Measurements from ENCODE around the gene CMTM8.

DNA sequence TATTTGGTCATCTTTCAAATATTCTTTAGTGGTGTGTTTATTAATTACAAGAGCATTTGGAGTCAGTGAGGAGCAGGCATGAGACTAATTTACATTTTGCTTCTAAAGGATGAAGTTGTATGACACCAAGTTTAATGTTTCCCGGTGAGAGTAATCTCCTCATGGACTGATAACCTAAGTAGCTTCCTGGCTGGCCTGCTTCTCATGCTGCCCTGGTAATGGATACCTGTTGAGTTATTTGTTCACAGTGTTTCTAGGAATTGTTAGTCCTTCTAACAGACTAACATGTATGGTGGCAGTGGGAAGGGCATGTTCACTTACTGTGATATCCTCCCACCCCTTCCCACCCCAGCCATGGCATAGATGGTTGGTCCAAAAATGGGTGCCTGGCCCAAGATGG lies 83.8 kb downstream of the CMTM8 start:
- TF ChIP-seq, protein P1, sequence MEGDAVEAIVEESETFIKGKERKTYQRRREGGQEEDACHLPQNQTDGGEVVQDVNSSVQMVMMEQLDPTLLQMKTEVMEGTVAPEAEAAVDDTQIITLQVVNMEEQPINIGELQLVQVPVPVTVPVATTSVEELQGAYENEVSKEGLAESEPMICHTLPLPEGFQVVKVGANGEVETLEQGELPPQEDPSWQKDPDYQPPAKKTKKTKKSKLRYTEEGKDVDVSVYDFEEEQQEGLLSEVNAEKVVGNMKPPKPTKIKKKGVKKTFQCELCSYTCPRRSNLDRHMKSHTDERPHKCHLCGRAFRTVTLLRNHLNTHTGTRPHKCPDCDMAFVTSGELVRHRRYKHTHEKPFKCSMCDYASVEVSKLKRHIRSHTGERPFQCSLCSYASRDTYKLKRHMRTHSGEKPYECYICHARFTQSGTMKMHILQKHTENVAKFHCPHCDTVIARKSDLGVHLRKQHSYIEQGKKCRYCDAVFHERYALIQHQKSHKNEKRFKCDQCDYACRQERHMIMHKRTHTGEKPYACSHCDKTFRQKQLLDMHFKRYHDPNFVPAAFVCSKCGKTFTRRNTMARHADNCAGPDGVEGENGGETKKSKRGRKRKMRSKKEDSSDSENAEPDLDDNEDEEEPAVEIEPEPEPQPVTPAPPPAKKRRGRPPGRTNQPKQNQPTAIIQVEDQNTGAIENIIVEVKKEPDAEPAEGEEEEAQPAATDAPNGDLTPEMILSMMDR (IDR thresholded peaks at IDR 0.05): no peak
- TF ChIP-seq POLR2A (IDR thresholded peaks at IDR 0.05): no peak

Measured in right lobe of liver (tissue), 4 donors.